ENCODE results near the gene SLC24A3.

SLC24A3 gene

DNA sequence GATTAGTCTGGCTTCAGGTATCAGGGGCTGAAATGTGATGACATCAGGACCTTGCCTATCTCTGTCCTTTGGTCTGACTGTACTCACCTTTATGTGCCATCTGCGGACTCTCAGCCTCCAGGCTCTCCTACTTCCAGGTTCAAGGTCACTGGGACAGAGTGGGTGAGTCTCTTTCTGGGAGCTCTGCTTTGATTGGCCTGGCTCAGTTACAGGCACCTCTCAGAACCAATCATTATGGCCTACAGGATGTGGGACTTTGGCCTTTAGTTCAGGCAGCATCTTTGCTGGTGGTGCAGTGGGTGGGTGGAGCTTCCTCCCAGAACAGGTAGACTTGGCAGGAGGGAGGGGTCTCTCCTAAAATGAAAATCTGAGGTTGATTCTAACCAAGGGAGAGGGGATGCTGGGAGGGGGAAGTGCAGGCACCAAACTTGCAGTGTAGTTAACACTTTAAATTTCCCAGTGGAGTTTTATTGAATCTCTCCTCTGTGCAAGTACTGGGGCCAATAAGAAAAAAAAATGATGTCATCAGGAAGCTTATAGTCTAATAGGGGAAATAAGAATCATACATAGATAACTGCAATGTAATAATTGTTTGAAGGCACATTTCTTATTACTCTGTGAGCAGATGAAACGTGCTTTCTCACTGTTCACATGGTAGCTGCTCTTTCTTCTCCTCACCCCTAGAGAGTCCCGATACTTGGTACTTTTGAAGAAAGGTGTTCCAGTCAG, 53.4 kb downstream of the SLC24A3 start:
- TF ChIP-seq, protein P1, sequence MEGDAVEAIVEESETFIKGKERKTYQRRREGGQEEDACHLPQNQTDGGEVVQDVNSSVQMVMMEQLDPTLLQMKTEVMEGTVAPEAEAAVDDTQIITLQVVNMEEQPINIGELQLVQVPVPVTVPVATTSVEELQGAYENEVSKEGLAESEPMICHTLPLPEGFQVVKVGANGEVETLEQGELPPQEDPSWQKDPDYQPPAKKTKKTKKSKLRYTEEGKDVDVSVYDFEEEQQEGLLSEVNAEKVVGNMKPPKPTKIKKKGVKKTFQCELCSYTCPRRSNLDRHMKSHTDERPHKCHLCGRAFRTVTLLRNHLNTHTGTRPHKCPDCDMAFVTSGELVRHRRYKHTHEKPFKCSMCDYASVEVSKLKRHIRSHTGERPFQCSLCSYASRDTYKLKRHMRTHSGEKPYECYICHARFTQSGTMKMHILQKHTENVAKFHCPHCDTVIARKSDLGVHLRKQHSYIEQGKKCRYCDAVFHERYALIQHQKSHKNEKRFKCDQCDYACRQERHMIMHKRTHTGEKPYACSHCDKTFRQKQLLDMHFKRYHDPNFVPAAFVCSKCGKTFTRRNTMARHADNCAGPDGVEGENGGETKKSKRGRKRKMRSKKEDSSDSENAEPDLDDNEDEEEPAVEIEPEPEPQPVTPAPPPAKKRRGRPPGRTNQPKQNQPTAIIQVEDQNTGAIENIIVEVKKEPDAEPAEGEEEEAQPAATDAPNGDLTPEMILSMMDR (IDR thresholded peaks at IDR 0.05; ENCODE audit: low read depth, low read length, poor library complexity, severe bottlenecking): no peak
- TF ChIP-seq EZH2phosphoT487 (IDR thresholded peaks at IDR 0.05; ENCODE audit: borderline replicate concordance, low read length): no peak
- H4K20me1 ChIP-seq (ENCODE audit: control insufficient read depth, insufficient read depth, low read depth, low read length): no peaks in the 10 kb centered on the region
- no peaks in the 10 kb centered on the region for H3K36me3 ChIP-seq (ENCODE audit: control insufficient read depth, low read length)
- H3K9me3 ChIP-seq (ENCODE audit: control insufficient read depth, insufficient read depth, low read length): no peaks in the 10 kb centered on the region
- no peaks in the 10 kb centered on the region for H3K79me2 ChIP-seq (ENCODE audit: control insufficient read depth, low read length)
- no peaks in the 10 kb centered on the region for H3K9me2 ChIP-seq (replicated peaks; ENCODE audit: control insufficient read depth, low read length)
- H3K4me1 ChIP-seq (ENCODE audit: control insufficient read depth, low read length): no peaks in the 10 kb centered on the region
- H3K4me2 ChIP-seq (ENCODE audit: low read length): no peak overlapping the region
- H3K4me3 ChIP-seq (ENCODE audit: low read length): no peak overlapping the region
- H3F3A ChIP-seq (ENCODE audit: control insufficient read depth, insufficient read depth): no peaks in the 10 kb centered on the region
- H3K27me3 ChIP-seq (ENCODE audit: control insufficient read depth, low read length): no peaks in the 10 kb centered on the region
- no peak overlapping the region for H3K27ac ChIP-seq (ENCODE audit: low read depth, low read length)

GRCh38 chr20:19268426-19268825, 56.0 kb downstream of the SLC24A3 start:
- H4K20me1 ChIP-seq (ENCODE audit: control insufficient read depth, insufficient read depth, low read depth, low read length): no peaks in the 10 kb centered on the region
- no peaks in the 10 kb centered on the region for H3K27me3 ChIP-seq (ENCODE audit: control insufficient read depth, low read length)
- no peak for TF ChIP-seq EZH2phosphoT487 (IDR thresholded peaks at IDR 0.05; ENCODE audit: borderline replicate concordance, low read length)
- TF ChIP-seq, protein P1 (IDR thresholded peaks at IDR 0.05; ENCODE audit: low read depth, low read length, poor library complexity, severe bottlenecking): no peak

GRCh38 chr20:19269737-19270340, 57.4 kb downstream of the SLC24A3 start:
- no peaks in the 10 kb centered on the region for H3K9me3 ChIP-seq (ENCODE audit: control insufficient read depth, insufficient read depth, low read length)
- H3K4me3 ChIP-seq (ENCODE audit: low read length): no peak overlapping the region
- H3K36me3 ChIP-seq (ENCODE audit: control insufficient read depth, low read length): no peaks in the 10 kb centered on the region
- TF ChIP-seq EZH2phosphoT487 (IDR thresholded peaks at IDR 0.05; ENCODE audit: borderline replicate concordance, low read length): no peak
- TF ChIP-seq, protein P1 (IDR thresholded peaks at IDR 0.05; ENCODE audit: low read depth, low read length, poor library complexity, severe bottlenecking): no peak
- no peaks in the 10 kb centered on the region for H3K9me2 ChIP-seq (replicated peaks; ENCODE audit: control insufficient read depth, low read length)
- no peak overlapping the region for H3K4me2 ChIP-seq (ENCODE audit: low read length)
- no peaks in the 10 kb centered on the region for H3K4me1 ChIP-seq (ENCODE audit: control insufficient read depth, low read length)
- no peaks in the 10 kb centered on the region for H3F3A ChIP-seq (ENCODE audit: control insufficient read depth, insufficient read depth)
- H3K27ac ChIP-seq (ENCODE audit: low read depth, low read length): no peak overlapping the region
- H3K27me3 ChIP-seq (ENCODE audit: control insufficient read depth, low read length): no peaks in the 10 kb centered on the region
- no peaks in the 10 kb centered on the region for H4K20me1 ChIP-seq (ENCODE audit: control insufficient read depth, insufficient read depth, low read depth, low read length)
- no peaks in the 10 kb centered on the region for H3K79me2 ChIP-seq (ENCODE audit: control insufficient read depth, low read length)

More at GRCh38 chr20:19268426-19268825, 56.0 kb downstream of the SLC24A3 start:
- H3K4me2 ChIP-seq (ENCODE audit: low read length): no peak overlapping the region
- no peaks in the 10 kb centered on the region for H3K79me2 ChIP-seq (ENCODE audit: control insufficient read depth, low read length)
- no peaks in the 10 kb centered on the region for H3F3A ChIP-seq (ENCODE audit: control insufficient read depth, insufficient read depth)
- no peaks in the 10 kb centered on the region for H3K4me1 ChIP-seq (ENCODE audit: control insufficient read depth, low read length)
- H3K27ac ChIP-seq (ENCODE audit: low read depth, low read length): no peak overlapping the region
- no peaks in the 10 kb centered on the region for H3K9me3 ChIP-seq (ENCODE audit: control insufficient read depth, insufficient read depth, low read length)
- H3K9me2 ChIP-seq (replicated peaks; ENCODE audit: control insufficient read depth, low read length): no peaks in the 10 kb centered on the region
- no peak overlapping the region for H3K4me3 ChIP-seq (ENCODE audit: low read length)
- H3K36me3 ChIP-seq (ENCODE audit: control insufficient read depth, low read length): no peaks in the 10 kb centered on the region

All from DOHH2 (cell line).